ENCODE data around the gene ASPG. TPM values are rescaled to one million over a fixed set of nuclear protein-coding genes. Genes with fewer than 3 reads are reported as not detected.
A peak's percentile ranks its signal among the peaks of the same experiment; 100 is the strongest.

The ASPG gene
- not detected for total RNA-seq

- no peaks in the 10 kb centered on the region for H3K36me3 Mint-ChIP-seq (ENCODE audit: low read depth)
- H3K27ac Mint-ChIP-seq: no peak within 1 kb of the TSS
- peak; percentile 62 for ATAC-seq
- H3K9me3 Mint-ChIP-seq (ENCODE audit: insufficient read depth): no peaks in the 10 kb centered on the region
- POLR2A ChIA-PET: no interaction called here
- H3K27me3 Mint-ChIP-seq (ENCODE audit: low read depth): peaks cover 3% of the 10 kb centered on the region
- H3K4me1 Mint-ChIP-seq (ENCODE audit: low read depth): no peaks in the 10 kb centered on the region
- H3K4me3 Mint-ChIP-seq: no peak within 1 kb of the TSS
- no peak for DNase-seq
- CTCF ChIA-PET: no interaction called here
These were observed at the start of gene ASPG for GRCh38 chr14:104085032-104085888. Gene ASPG (plus strand): TSS chr14:104085700. CDS start chr14:104085771, 71 bp downstream.

- no peaks in the 10 kb centered on the region for H3K4me1 Mint-ChIP-seq (ENCODE audit: low read depth)
- H3K27me3 Mint-ChIP-seq (ENCODE audit: low read depth): no peaks in the 10 kb centered on the region
- H3K36me3 Mint-ChIP-seq (ENCODE audit: low read depth): no peaks in the 10 kb centered on the region
- H3K4me3 Mint-ChIP-seq: no peak overlapping the region
- H3K9me3 Mint-ChIP-seq (ENCODE audit: insufficient read depth): no peaks in the 10 kb centered on the region
- DNase-seq: no peak
- no peak overlapping the region for H3K27ac Mint-ChIP-seq
- ATAC-seq: no peak
- POLR2A ChIA-PET: no interaction called here
- CTCF ChIA-PET: no interaction called here
These were observed 49.3 kb upstream of the ASPG start for GRCh38 chr14:104036212-104036611.

- Mint-ChIP-seq H3K27me3 (ENCODE audit: low read depth) (no peaks in the 10 kb centered on the region), H3K36me3 (ENCODE audit: low read depth) (no peaks in the 10 kb centered on the region), H3K27ac (no peak overlapping the region), H3K9me3 (ENCODE audit: insufficient read depth) (no peaks in the 10 kb centered on the region), H3K4me3 (no peak overlapping the region), H3K4me1 (ENCODE audit: low read depth) (no peaks in the 10 kb centered on the region)
- no peak for DNase-seq
- ATAC-seq: no peak
- ChIA-PET CTCF (no interaction called here), POLR2A (no interaction called here)
These were observed 48.4 kb upstream of the ASPG start for GRCh38 chr14:104037074-104037473.

- H3K27me3 Mint-ChIP-seq (ENCODE audit: low read depth): no peaks in the 10 kb centered on the region
- no peak for DNase-seq
- H3K9me3 Mint-ChIP-seq (ENCODE audit: insufficient read depth): no peaks in the 10 kb centered on the region
- ChIA-PET CTCF (no interaction called here), POLR2A (no interaction called here)
- H3K4me3 Mint-ChIP-seq: no peak overlapping the region
- no peaks in the 10 kb centered on the region for H3K4me1 Mint-ChIP-seq (ENCODE audit: low read depth)
- no peaks in the 10 kb centered on the region for H3K36me3 Mint-ChIP-seq (ENCODE audit: low read depth)
- no peak for ATAC-seq
- no peak overlapping the region for H3K27ac Mint-ChIP-seq
These were observed 47.6 kb upstream of the ASPG start for GRCh38 chr14:104037903-104038302.

GRCh38 chr14:104039214-104039613, 46.3 kb upstream of the ASPG start:
- CTCF ChIA-PET: no interaction called here
- no peaks in the 10 kb centered on the region for H3K36me3 Mint-ChIP-seq (ENCODE audit: low read depth)
- POLR2A ChIA-PET: no interaction called here
- no peaks in the 10 kb centered on the region for H3K4me1 Mint-ChIP-seq (ENCODE audit: low read depth)
- no peak overlapping the region for H3K27ac Mint-ChIP-seq
- no peaks in the 10 kb centered on the region for H3K9me3 Mint-ChIP-seq (ENCODE audit: insufficient read depth)
- DNase-seq (no peak), ATAC-seq (no peak)
- no peak overlapping the region for H3K4me3 Mint-ChIP-seq
- H3K27me3 Mint-ChIP-seq (ENCODE audit: low read depth): no peaks in the 10 kb centered on the region

- ChIA-PET CTCF (no interaction called here), POLR2A (no interaction called here)
- no peak for DNase-seq
- no peaks in the 10 kb centered on the region for H3K4me1 Mint-ChIP-seq (ENCODE audit: low read depth)
- H3K36me3 Mint-ChIP-seq (ENCODE audit: low read depth): no peaks in the 10 kb centered on the region
- peaks cover 2% of the 10 kb centered on the region for H3K27me3 Mint-ChIP-seq (ENCODE audit: low read depth)
- no peaks in the 10 kb centered on the region for H3K9me3 Mint-ChIP-seq (ENCODE audit: insufficient read depth)
- no peak for ATAC-seq
- no peak overlapping the region for H3K4me3 Mint-ChIP-seq
- no peak overlapping the region for H3K27ac Mint-ChIP-seq
These were observed 45.0 kb upstream of the ASPG start for GRCh38 chr14:104040539-104040938.

GRCh38 chr14:104041430-104042104, 43.9 kb upstream of the ASPG start:
- H3K27ac Mint-ChIP-seq: no peak overlapping the region
- ATAC-seq (no peak), DNase-seq (no peak)
- H3K27me3 Mint-ChIP-seq (ENCODE audit: low read depth): peaks cover 2% of the 10 kb centered on the region
- H3K4me3 Mint-ChIP-seq: no peak overlapping the region
- H3K36me3 Mint-ChIP-seq (ENCODE audit: low read depth): no peaks in the 10 kb centered on the region
- ChIA-PET POLR2A (no interaction called here), CTCF (interaction anchor here (0.6 kb wide), 1 partner anchor 36 kb away, joined by 3 read pairs; no protein-coding TSS in a partner anchor)
- H3K9me3 Mint-ChIP-seq (ENCODE audit: insufficient read depth): no peaks in the 10 kb centered on the region
- no peaks in the 10 kb centered on the region for H3K4me1 Mint-ChIP-seq (ENCODE audit: low read depth)

- H3K9me3 Mint-ChIP-seq (ENCODE audit: insufficient read depth): no peaks in the 10 kb centered on the region
- no peak overlapping the region for H3K27ac Mint-ChIP-seq
- no peaks in the 10 kb centered on the region for H3K36me3 Mint-ChIP-seq (ENCODE audit: low read depth)
- DNase-seq (no peak), ATAC-seq (no peak)
- peaks cover 6% of the 10 kb centered on the region for H3K27me3 Mint-ChIP-seq (ENCODE audit: low read depth)
- CTCF ChIA-PET: no interaction called here
- peaks cover 3% of the 10 kb centered on the region for H3K4me1 Mint-ChIP-seq (ENCODE audit: low read depth)
- POLR2A ChIA-PET: no interaction called here
- no peak overlapping the region for H3K4me3 Mint-ChIP-seq
These were observed 41.5 kb upstream of the ASPG start for GRCh38 chr14:104044016-104044415.

- peaks cover 10% of the 10 kb centered on the region for H3K27me3 Mint-ChIP-seq (ENCODE audit: low read depth)
- CTCF ChIA-PET: interaction anchor here (4.6 kb wide), 1 partner anchor 29 kb away, joined by 18 read pairs; no protein-coding TSS in a partner anchor
- no peak overlapping the region for H3K4me3 Mint-ChIP-seq
These were observed 37.7 kb upstream of the ASPG start for GRCh38 chr14:104047761-104048160.

GRCh38 chr14:104048758-104049507, 36.6 kb upstream of the ASPG start:
- ChIA-PET CTCF (interaction anchor here (4.6 kb wide), 1 partner anchor 28 kb away, joined by 18 read pairs; no protein-coding TSS in a partner anchor), POLR2A (no interaction called here)
- Mint-ChIP-seq H3K27me3 (ENCODE audit: low read depth) (peaks cover 10% of the 10 kb centered on the region), H3K27ac (no peak overlapping the region), H3K9me3 (ENCODE audit: insufficient read depth) (no peaks in the 10 kb centered on the region), H3K36me3 (ENCODE audit: low read depth) (no peaks in the 10 kb centered on the region), H3K4me3 (no peak overlapping the region), H3K4me1 (ENCODE audit: low read depth) (peaks cover 3% of the 10 kb centered on the region)
- ATAC-seq: no peak
- no peak for DNase-seq

More at GRCh38 chr14:104047761-104048160, 37.7 kb upstream of the ASPG start:
- ATAC-seq (no peak), DNase-seq (no peak)
- no peaks in the 10 kb centered on the region for H3K9me3 Mint-ChIP-seq (ENCODE audit: insufficient read depth)
- no peak overlapping the region for H3K27ac Mint-ChIP-seq
- peaks cover 3% of the 10 kb centered on the region for H3K4me1 Mint-ChIP-seq (ENCODE audit: low read depth)
- POLR2A ChIA-PET: no interaction called here
- no peaks in the 10 kb centered on the region for H3K36me3 Mint-ChIP-seq (ENCODE audit: low read depth)

- Mint-ChIP-seq H3K36me3 (ENCODE audit: low read depth) (no peaks in the 10 kb centered on the region), H3K27ac (no peak overlapping the region), H3K4me1 (ENCODE audit: low read depth) (peaks cover 3% of the 10 kb centered on the region), H3K4me3 (no peak overlapping the region), H3K27me3 (ENCODE audit: low read depth) (peaks cover 9% of the 10 kb centered on the region), H3K9me3 (ENCODE audit: insufficient read depth) (no peaks in the 10 kb centered on the region)
- DNase-seq (no peak), ATAC-seq (no peak)
- CTCF ChIA-PET: interaction anchor here (4.6 kb wide), 1 partner anchor 27 kb away, joined by 18 read pairs; no protein-coding TSS in a partner anchor
- POLR2A ChIA-PET: no interaction called here
These were observed 35.8 kb upstream of the ASPG start for GRCh38 chr14:104049576-104050240.

Data from activated CD8-positive, alpha-beta T cell treated with anti-CD3 and anti-CD28 coated beads, Interleukin-2, amount 10 ng/mL, durations not matched to agents 7 days and 5 days (primary cell).